ENCODE results near the gene RAPH1. TPM values are rescaled to one million over a fixed set of nuclear protein-coding genes. Genes with fewer than 3 reads are reported as not detected.
A peak's percentile ranks its signal among the peaks of the same experiment; 100 is the strongest.

Gene RAPH1, protein sequence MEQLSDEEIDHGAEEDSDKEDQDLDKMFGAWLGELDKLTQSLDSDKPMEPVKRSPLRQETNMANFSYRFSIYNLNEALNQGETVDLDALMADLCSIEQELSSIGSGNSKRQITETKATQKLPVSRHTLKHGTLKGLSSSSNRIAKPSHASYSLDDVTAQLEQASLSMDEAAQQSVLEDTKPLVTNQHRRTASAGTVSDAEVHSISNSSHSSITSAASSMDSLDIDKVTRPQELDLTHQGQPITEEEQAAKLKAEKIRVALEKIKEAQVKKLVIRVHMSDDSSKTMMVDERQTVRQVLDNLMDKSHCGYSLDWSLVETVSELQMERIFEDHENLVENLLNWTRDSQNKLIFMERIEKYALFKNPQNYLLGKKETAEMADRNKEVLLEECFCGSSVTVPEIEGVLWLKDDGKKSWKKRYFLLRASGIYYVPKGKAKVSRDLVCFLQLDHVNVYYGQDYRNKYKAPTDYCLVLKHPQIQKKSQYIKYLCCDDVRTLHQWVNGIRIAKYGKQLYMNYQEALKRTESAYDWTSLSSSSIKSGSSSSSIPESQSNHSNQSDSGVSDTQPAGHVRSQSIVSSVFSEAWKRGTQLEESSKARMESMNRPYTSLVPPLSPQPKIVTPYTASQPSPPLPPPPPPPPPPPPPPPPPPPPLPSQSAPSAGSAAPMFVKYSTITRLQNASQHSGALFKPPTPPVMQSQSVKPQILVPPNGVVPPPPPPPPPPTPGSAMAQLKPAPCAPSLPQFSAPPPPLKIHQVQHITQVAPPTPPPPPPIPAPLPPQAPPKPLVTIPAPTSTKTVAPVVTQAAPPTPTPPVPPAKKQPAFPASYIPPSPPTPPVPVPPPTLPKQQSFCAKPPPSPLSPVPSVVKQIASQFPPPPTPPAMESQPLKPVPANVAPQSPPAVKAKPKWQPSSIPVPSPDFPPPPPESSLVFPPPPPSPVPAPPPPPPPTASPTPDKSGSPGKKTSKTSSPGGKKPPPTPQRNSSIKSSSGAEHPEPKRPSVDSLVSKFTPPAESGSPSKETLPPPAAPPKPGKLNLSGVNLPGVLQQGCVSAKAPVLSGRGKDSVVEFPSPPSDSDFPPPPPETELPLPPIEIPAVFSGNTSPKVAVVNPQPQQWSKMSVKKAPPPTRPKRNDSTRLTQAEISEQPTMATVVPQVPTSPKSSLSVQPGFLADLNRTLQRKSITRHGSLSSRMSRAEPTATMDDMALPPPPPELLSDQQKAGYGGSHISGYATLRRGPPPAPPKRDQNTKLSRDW
- 10 to 100 TPM in 6 of 8 experiments, 1 to 10 TPM in 2; 1.1 to 76.5 (median 11.1) TPM for total RNA-seq

DNA sequence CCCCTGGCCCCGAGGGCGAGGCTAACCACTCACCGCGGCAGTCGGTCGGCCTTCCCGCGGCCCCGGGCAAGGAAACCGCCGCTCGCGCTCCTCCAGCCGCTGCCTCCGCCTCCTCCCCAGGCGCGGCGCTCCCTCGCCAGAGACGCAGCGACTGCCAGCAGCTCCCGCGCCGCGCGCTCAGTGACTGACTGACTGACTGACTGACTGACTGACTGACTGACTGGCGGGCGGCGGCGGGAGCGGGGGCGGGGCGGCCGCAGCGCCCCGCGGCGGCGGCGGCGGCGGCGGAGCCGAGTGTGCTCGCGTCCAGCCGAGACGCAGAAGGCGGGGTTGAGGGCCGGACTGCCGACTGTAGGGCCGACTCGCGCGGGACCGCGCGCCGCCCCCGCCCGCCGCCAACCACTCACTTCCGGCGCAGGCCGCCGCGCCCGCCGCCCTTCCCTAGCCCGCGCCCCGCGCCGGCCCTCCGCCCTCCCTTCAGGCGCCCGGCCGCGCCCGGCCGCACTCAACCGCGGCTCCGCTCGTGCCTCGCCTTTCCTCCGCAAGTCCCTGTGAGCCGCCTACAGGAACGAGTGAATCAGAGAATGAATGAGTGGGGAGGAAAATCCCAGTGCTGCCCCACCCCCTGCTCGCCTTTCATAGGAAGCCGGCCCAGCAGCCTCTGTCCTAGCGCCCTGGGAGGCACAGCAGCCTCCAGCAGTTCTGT, at the start of gene RAPH1:
Gene RAPH1, minus strand, starts transcription at position 224 of the 706 bp plus-strand sequence. CDS start 39,948 bp downstream, outside the sequence.
- peaks cover 3 to 6% of the 10 kb centered on the region in 2 donors for H3K4me1 ChIP-seq (replicated peaks in 1 of 2)
- in situ Hi-C loops (cut with MboI; ENCODE audit: low pct_unique_long_range_greater_than_20kb in 2 of 9, low sequenced_read_pairs in 9 of 9, unreplicated experiment in 9 of 9) = no loop called here
- WGBS, 10 experiments = 0% methylated on average over 2 to 10 of the region's 92 CpGs; no CpG with 5 or more reads in 6 of the 10 experiments
- ATAC-seq (replicated peaks in 6 of 8) = peak; percentile 89 to 94 (median 92)
- H3K27ac ChIP-seq = peak within 1 kb of the TSS; percentile 84 to 86
- peak within 1 kb of the TSS; percentile 61 to 89 (median 67) for H3K4me3 ChIP-seq

DNA sequence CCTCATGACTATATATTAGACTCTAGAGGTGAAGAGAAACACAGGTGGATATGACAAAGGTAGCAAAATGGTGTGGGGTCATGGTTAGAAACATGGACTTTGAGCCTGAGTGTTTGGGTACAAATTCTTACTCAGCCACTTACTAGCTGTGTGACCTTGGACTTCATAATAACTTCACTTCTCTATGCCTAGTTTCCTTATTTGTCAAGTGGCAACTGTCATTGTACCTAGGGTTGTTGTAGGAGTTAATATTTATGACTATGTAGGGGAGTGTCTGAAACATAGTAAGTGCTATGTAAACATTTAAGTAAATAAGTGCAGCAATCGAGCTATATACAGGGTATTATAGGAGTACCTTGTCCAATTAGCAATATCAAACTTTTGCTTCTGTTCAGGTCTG, 49.7 kb upstream of the RAPH1 start:
- Histone ChIP-seq H3K27ac (no peak overlapping the region), H3K4me1 (replicated peaks in 1 of 2) (peaks cover 3 to 19% of the 10 kb centered on the region in 2 donors), H3K4me3 (no peak overlapping the region)
- in situ Hi-C loops (cut with MboI; ENCODE audit: low pct_unique_long_range_greater_than_20kb in 2 of 9, low sequenced_read_pairs in 9 of 9, unreplicated experiment in 9 of 9) = no loop called here
- WGBS, 10 experiments = 90 to 100% (median 100%) methylated on average over 1 of the region's 1 CpG; no CpG with 5 or more reads in 5 of the 10 experiments
- ATAC-seq (replicated peaks in 6 of 8) = no peak

DNA sequence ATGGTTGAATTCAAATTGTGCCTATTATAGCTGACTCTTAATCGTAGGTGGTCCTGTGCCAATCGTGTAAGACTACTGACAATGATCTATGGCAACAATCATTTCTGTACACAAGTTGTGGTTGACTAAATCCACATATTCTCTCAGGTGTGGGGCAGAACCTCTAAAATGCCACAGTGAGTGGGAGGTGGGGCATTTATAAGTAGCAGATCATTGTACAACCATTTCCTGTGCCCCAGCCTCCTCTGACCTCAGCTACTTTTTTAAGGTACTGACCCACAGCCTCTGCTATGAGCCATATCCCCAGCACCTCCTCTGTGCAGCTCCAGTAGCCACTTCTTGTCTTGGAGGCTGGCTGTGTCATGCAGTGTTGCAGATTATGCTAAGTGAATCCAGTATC, 48.6 kb upstream of the RAPH1 start:
- in situ Hi-C loops (cut with MboI; ENCODE audit: low pct_unique_long_range_greater_than_20kb in 2 of 9, low sequenced_read_pairs in 9 of 9, unreplicated experiment in 9 of 9) = no loop called here
- Histone ChIP-seq H3K4me3 (no peak overlapping the region), H3K27ac (no peak overlapping the region), H3K4me1 (replicated peaks in 1 of 2) (peaks cover 3 to 19% of the 10 kb centered on the region in 2 donors)
- peak in 3 of 8 experiments; percentile 35 to 65 (median 38) for ATAC-seq (replicated peaks in 6 of 8)
- WGBS, 10 experiments = 7 to 100% (median 36%) methylated on average over 2 of the region's 2 CpGs; no CpG with 5 or more reads in 4 of the 10 experiments

DNA sequence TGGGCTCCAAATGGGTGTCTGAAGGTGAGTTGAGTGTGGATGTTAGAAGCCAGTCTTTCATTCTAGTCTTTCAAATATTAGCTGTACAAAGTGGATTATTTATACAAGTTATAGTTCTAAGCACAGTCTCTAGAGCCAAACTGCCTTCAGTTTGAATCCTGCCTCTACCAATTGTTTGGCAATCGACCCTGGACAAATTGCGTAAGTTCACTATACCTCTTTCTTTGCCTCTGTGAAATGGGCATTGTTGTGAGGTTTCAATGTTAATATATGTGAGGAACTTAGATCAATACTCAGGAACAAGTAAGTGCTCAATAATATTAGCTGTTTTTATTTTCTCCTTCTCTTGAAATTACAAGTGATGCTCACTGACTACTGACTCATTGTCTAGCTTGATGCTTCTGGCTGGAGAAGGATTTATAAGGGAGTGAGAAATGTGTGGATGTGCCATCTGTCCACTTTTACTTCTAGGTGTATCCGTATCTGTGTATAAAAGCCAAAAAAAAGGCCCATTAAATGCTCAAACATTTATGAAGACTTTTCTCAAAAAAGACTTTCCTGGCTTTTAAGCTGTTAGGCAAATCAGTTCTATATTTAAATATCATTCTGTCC, 48.1 kb upstream of the RAPH1 start:
- H3K4me3 ChIP-seq = no peak overlapping the region
- in situ Hi-C loops (cut with MboI; ENCODE audit: low pct_unique_long_range_greater_than_20kb in 2 of 9, low sequenced_read_pairs in 9 of 9, unreplicated experiment in 9 of 9) = no loop called here
- no peak overlapping the region for H3K27ac ChIP-seq
- WGBS, 10 experiments = 60 to 100% (median 100%) methylated on average over 1 to 3 of the region's 3 CpGs; no CpG with 5 or more reads in 2 of the 10 experiments
- peaks cover 3 to 19% of the 10 kb centered on the region in 2 donors for H3K4me1 ChIP-seq (replicated peaks in 1 of 2)
- ATAC-seq (replicated peaks in 6 of 8) = no peak

DNA sequence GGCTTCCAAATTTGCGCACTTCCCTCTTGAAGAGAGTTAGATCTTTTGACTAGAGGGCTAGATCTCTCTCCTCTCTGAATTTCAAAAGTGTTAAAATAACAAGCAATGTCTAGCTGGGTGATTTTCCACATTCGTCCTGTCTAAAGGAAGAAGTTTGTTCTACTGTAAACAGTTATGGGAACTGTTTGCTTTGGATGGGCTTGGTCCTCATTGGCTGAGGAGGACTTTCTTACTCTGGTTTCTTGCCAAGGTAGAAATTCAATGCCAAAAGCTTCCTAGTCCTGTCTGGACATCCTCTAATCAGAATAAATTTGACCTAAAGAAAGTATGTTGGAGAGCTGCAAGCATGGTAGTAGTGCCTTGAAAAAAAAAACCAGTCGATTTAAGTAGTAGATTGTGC, 47.4 kb upstream of the RAPH1 start:
- 64 to 100% (median 91%) methylated on average over 1 to 3 of the region's 3 CpGs; no CpG with 5 or more reads in 2 of the 10 experiments for WGBS, 10 experiments
- H3K27ac ChIP-seq = no peak overlapping the region
- in situ Hi-C loops (cut with MboI; ENCODE audit: low pct_unique_long_range_greater_than_20kb in 2 of 9, low sequenced_read_pairs in 9 of 9, unreplicated experiment in 9 of 9) = no loop called here
- ATAC-seq (replicated peaks in 6 of 8) = no peak
- H3K4me3 ChIP-seq = no peak overlapping the region
- H3K4me1 ChIP-seq (replicated peaks in 1 of 2) = peaks cover 3 to 19% of the 10 kb centered on the region in 2 donors

DNA sequence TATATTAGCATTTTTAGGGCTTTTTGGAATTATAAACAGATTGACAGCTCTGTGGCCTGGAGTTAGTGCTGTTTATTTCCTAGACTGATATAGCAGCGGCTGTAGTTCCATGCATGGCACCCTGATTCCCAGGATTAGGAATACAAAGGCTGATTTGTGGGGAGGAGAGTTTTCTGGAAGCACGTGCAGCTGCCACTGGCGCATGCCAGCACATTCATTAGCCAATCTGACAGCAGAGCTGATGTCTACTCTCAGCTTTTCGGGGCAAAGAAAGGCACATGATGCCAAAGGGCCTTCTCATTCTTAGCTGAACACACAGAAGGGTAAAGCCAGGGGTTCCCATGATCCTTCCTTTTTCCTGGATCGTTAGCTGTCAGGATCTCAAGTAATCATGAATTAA, 45.7 kb upstream of the RAPH1 start:
- 33 to 85% (median 62%) methylated on average over 1 to 5 of the region's 5 CpGs; no CpG with 5 or more reads in 1 of the 10 experiments for WGBS, 10 experiments

DNA sequence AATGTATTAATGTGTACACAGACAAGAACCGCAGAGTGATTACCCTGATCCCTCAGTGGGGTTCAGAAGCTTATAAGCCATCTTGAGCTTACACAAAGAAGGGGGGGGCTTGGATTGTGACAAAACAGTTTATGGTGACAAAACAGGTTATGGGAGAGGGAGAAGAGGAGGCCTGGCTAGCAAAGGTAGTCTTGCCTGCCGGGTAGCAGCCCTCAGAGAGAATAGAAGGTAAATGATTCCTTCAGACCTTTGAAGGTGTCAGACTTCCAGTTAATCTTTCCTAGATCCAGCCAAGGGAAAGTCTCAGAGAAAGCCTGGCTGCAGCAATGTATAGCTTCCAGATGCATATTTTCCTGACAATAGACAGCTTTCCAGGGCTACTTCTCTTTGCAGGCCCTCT, 44.6 kb upstream of the RAPH1 start:
- ATAC-seq (replicated peaks in 6 of 8) = peak in 1 of 8 experiments; percentile 27
- WGBS, 10 experiments = 50 to 100% (median 80%) methylated on average over 1 to 2 of the region's 2 CpGs; no CpG with 5 or more reads in 3 of the 10 experiments
- Histone ChIP-seq H3K4me1 (replicated peaks in 1 of 2) (peaks cover 0 to 6% of the 10 kb centered on the region in 2 donors), H3K4me3 (no peak overlapping the region), H3K27ac (no peak overlapping the region)
- in situ Hi-C loops (cut with MboI; ENCODE audit: low pct_unique_long_range_greater_than_20kb in 2 of 9, low sequenced_read_pairs in 9 of 9, unreplicated experiment in 9 of 9) = no loop called here

More for the DNA sequence above, 45.7 kb upstream of the RAPH1 start:
- H3K27ac ChIP-seq = no peak overlapping the region
- peaks cover 0 to 14% of the 10 kb centered on the region in 2 donors for H3K4me1 ChIP-seq (replicated peaks in 1 of 2)
- in situ Hi-C loops (cut with MboI; ENCODE audit: low pct_unique_long_range_greater_than_20kb in 2 of 9, low sequenced_read_pairs in 9 of 9, unreplicated experiment in 9 of 9) = no loop called here
- peak in 5 of 8 experiments; percentile 29 to 63 (median 48) for ATAC-seq (replicated peaks in 6 of 8)
- no peak overlapping the region for H3K4me3 ChIP-seq

DNA sequence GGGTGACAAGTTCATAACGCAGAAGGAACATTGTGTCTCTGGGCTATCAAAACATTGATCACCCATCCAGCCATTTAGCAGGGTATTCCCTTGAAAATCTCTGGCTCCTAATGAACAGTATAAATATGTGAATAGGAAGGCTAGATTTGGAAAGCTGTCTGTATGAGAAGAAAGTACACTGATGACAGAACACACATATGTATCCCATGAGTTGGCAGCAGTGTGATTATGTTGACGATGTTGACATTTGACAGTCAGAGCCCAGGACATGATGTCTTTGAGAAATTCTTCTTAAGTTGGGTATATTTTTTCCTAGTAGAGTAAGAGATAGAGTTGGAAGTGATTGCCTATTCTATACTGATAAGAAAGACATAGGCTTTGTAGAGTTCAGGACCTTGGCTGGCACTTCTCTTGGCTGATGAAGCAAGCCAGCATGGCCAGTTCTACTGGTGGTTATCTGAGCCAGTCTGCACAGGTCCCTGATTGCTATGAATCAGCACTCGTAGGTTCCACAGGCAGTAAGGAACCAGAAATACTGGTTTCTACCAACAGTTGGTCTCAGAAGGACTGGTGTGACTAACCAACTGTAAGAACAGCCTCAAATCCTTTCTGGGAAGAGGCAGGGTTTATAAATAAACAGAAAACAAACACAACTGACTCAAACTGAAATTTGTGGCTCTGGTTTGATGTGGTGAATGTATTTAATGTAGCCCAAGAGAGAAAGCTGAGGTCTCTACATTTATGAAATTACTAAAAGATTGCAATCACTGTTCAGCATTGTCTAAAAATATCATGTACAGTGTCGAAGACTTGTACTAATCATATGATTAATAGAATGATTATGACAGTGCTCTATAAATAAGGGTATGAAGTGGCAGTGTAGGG, 43.9 kb upstream of the RAPH1 start:
- WGBS, 10 experiments = 9 to 91% (median 64%) methylated on average over 1 to 4 of the region's 4 CpGs; no CpG with 5 or more reads in 1 of the 10 experiments
- peaks cover 0 to 6% of the 10 kb centered on the region in 2 donors for H3K4me1 ChIP-seq (replicated peaks in 1 of 2)
- in situ Hi-C loops (cut with MboI; ENCODE audit: low pct_unique_long_range_greater_than_20kb in 2 of 9, low sequenced_read_pairs in 9 of 9, unreplicated experiment in 9 of 9) = no loop called here
- H3K4me3 ChIP-seq = no peak overlapping the region
- no peak overlapping the region for H3K27ac ChIP-seq
- peak in 7 of 8 experiments; percentile 40 to 86 (median 64) for ATAC-seq (replicated peaks in 6 of 8)

DNA sequence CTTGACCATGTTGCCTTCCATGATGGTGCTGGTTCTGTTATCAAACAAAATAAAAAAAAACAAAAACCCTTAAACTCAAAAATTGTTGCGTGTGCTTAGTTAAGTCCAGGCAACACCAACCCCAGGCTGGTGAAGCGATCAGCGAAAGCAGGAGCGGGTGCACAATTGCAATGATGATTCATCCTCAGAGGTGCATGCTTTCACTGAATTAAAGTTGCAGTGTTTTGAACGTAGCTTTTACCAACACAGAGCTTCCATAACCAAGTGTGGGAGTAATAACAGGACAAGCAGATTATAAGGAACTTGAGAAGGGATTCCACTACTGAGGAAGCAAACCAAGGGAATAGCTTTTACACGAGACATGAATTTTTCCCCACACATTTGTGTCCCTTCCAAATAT, 39.7 kb upstream of the RAPH1 start:
- in situ Hi-C loops (cut with MboI; ENCODE audit: low pct_unique_long_range_greater_than_20kb in 2 of 9, low sequenced_read_pairs in 9 of 9, unreplicated experiment in 9 of 9) = no loop called here
- WGBS, 10 experiments = 8 to 100% (median 78%) methylated on average over 1 to 6 of the region's 6 CpGs
- Histone ChIP-seq H3K27ac (no peak overlapping the region), H3K4me3 (no peak overlapping the region), H3K4me1 (replicated peaks in 1 of 2) (no peaks in the 10 kb centered on the region)
- ATAC-seq (replicated peaks in 6 of 8) = peak in 3 of 8 experiments; percentile 23 to 60 (median 40)

DNA sequence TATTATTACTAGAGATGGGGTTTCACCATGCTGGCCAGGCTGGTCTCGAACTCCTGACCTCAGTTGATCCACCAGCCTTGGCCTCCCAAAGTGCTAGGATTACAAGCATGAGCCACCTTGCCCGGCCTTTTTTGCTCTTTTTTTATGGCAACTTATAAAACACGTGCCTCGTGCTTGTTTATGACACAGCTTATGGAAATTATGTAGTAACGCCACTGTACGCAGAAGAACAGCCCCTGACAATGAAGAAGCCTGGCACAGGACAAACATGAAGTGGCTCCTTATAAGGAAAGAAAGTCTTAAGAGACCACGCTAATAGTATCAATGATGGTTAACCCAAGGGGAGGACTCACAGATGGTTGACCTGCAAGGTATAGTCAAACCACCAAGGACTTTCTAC, 37.2 kb upstream of the RAPH1 start:
- no peak overlapping the region for H3K27ac ChIP-seq
- 81 to 100% (median 93%) methylated on average over 1 to 7 of the region's 7 CpGs; no CpG with 5 or more reads in 1 of the 10 experiments for WGBS, 10 experiments
- H3K4me1 ChIP-seq (replicated peaks in 1 of 2) = peaks cover 2 to 8% of the 10 kb centered on the region in 2 donors
- ATAC-seq (replicated peaks in 6 of 8) = no peak
- H3K4me3 ChIP-seq = no peak overlapping the region
- in situ Hi-C loops (cut with MboI; ENCODE audit: low pct_unique_long_range_greater_than_20kb in 2 of 9, low sequenced_read_pairs in 9 of 9, unreplicated experiment in 9 of 9) = no loop called here

Measured in motor neuron (in vitro differentiated cells).